H9 (cell line): ENCODE results near the gene BMP5. TPM values are rescaled to one million over a fixed set of nuclear protein-coding genes. Genes with fewer than 3 reads are reported as not detected.

Experiments used
- DNase-seq: peaks from one replicate; pipeline ENCODE4 v3.0.0-alpha.2; 2017
- H2AFZ ChIP-seq: one replicate; pipeline ENCODE4 v1.6.1; 2013; ENCODE audit warnings: mild to moderate bottlenecking, low read length, control low read depth, moderate library complexity
- H2AK5ac ChIP-seq: 2 replicates; pipeline ENCODE4 v1.6.1; 2013; ENCODE audit warnings: low read length, control low read depth, mixed read lengths; ENCODE audit not compliant: insufficient read length
- H2BK120ac ChIP-seq: one replicate; pipeline ENCODE4 v1.6.1; 2013; ENCODE audit warnings: low read depth, mild to moderate bottlenecking, low read length, control low read depth, inconsistent platforms; ENCODE audit not compliant: poor library complexity, severe bottlenecking
- H2BK12ac ChIP-seq: 2 replicates; pipeline ENCODE4 v1.6.1; 2013; ENCODE audit warnings: low read length, control low read depth, mixed read lengths, low read depth; ENCODE audit not compliant: insufficient read length
- H2BK15ac ChIP-seq: 2 replicates; pipeline ENCODE4 v1.6.1; 2013; ENCODE audit warnings: low read depth, low read length, control low read depth
- H2BK20ac ChIP-seq: one replicate; pipeline ENCODE4 v1.6.1; 2013; ENCODE audit warnings: low read depth, mild to moderate bottlenecking, low read length, control low read depth, inconsistent platforms; ENCODE audit not compliant: poor library complexity, severe bottlenecking
- H2BK5ac ChIP-seq: 2 replicates; pipeline ENCODE4 v1.6.1; 2013; ENCODE audit warnings: low read length, control low read depth, mixed read lengths; ENCODE audit not compliant: insufficient read length
- H3K14ac ChIP-seq: 2 replicates; pipeline ENCODE4 v1.6.1; 2013; ENCODE audit warnings: low read length, control low read depth; ENCODE audit not compliant: insufficient read depth
- H3K18ac ChIP-seq: 2 replicates; pipeline ENCODE4 v1.6.1; 2013; ENCODE audit warnings: low read depth, mild to moderate bottlenecking, mixed read lengths, low read length, control low read depth; ENCODE audit not compliant: insufficient read length
- H3K23ac ChIP-seq: 2 replicates; pipeline ENCODE4 v1.6.1; 2013; ENCODE audit warnings: low read length, control low read depth, mixed read lengths, low read depth; ENCODE audit not compliant: insufficient read length
- H3K23me2 ChIP-seq: 2 replicates; pipeline ENCODE4 v1.6.1; 2013; ENCODE audit warnings: low read depth, mild to moderate bottlenecking, mixed read lengths, low read length, control low read depth; ENCODE audit not compliant: insufficient read length, poor library complexity, severe bottlenecking
- H3K27ac ChIP-seq: 2 replicates; pipeline ENCODE4 v1.5.1; 2013; ENCODE audit warnings: low read length, control low read depth, mixed read lengths, low read depth; ENCODE audit not compliant: insufficient read length
- H3K27me3 ChIP-seq: 2 replicates; pipeline ENCODE4 v1.6.1; 2013; ENCODE audit warnings: low read length, control low read depth, inconsistent platforms; ENCODE audit not compliant: insufficient read depth
- H3K4ac ChIP-seq: 2 replicates; pipeline ENCODE4 v1.6.1; 2013; ENCODE audit warnings: low read depth, mild to moderate bottlenecking, control low read depth, inconsistent platforms, low read length, moderate library complexity
- H3K4me1 ChIP-seq: 2 replicates; pipeline ENCODE4 v1.6.1; 2013; ENCODE audit warnings: low read length, control low read depth, inconsistent platforms; ENCODE audit not compliant: insufficient read depth
- H3K4me2 ChIP-seq: 2 replicates; pipeline ENCODE4 v1.6.1; 2013; ENCODE audit warnings: low read length, control low read depth, mixed read lengths; ENCODE audit not compliant: insufficient read length, insufficient read depth
- H3K56ac ChIP-seq: 2 replicates; pipeline ENCODE4 v1.6.1; 2013; ENCODE audit warnings: low read depth, mild to moderate bottlenecking, mixed read lengths, low read length, control low read depth; ENCODE audit not compliant: insufficient read length
- H3K79me1 ChIP-seq: 2 replicates; pipeline ENCODE4 v1.6.1; 2013; ENCODE audit warnings: low read depth, mild to moderate bottlenecking, moderate library complexity, low read length, control low read depth, inconsistent platforms; ENCODE audit not compliant: insufficient read depth, poor library complexity, severe bottlenecking
- H3K79me2 ChIP-seq: 2 replicates; pipeline ENCODE4 v1.6.1; 2013; ENCODE audit warnings: low read length, control low read depth, inconsistent platforms; ENCODE audit not compliant: insufficient read depth
- H3K9ac ChIP-seq: 2 replicates; pipeline ENCODE4 v1.6.1; 2013; ENCODE audit warnings: low read length, control low read depth, mixed read lengths; ENCODE audit not compliant: insufficient read length; ENCODE audit errors: extremely low read depth
- H3K9me3 ChIP-seq: one replicate; pipeline ENCODE4 v1.6.1; 2013; ENCODE audit warnings: low read depth, low read length, inconsistent platforms; ENCODE audit not compliant: control insufficient read depth
- H3T11ph ChIP-seq: one replicate; pipeline ENCODE4 v1.6.1; 2013; ENCODE audit warnings: mild to moderate bottlenecking, low read length, control low read depth, inconsistent platforms
- H4K20me1 ChIP-seq: one replicate; pipeline ENCODE4 v1.6.1; 2013; ENCODE audit not compliant: control insufficient read depth, insufficient read length, insufficient read depth
- H4K5ac ChIP-seq: 2 replicates; pipeline ENCODE4 v1.6.1; 2013; ENCODE audit warnings: low read depth, mild to moderate bottlenecking, mixed read lengths, low read length, control low read depth; ENCODE audit not compliant: insufficient read length
- H4K8ac ChIP-seq: replicated peaks from 2 replicates; pipeline ENCODE4 v1.6.1; 2013; ENCODE audit warnings: low read length, control low read depth, mixed read lengths, low read depth; ENCODE audit not compliant: insufficient read length
- H4K91ac ChIP-seq: 2 replicates; pipeline ENCODE4 v1.6.1; 2013; ENCODE audit warnings: low read depth, mild to moderate bottlenecking, moderate library complexity, mixed read lengths, low read length, control low read depth; ENCODE audit not compliant: insufficient read length
- H3K27ac Mint-ChIP-seq, 3 experiments: 2 replicates in 2 of 3; 3 replicates in 1 of 3; pipeline ENCODE4 v1.8.0; 2020 to 2021; ENCODE audit warnings: mixed read lengths in 3 of 3, mild to moderate bottlenecking in 1 of 3, moderate library complexity in 1 of 3
- H3K27me3 Mint-ChIP-seq: 2 replicates; pipeline ENCODE4 v1.8.0; 2021; ENCODE audit warnings: low read depth, mild to moderate bottlenecking, moderate library complexity, mixed read lengths
- H3K36me3 Mint-ChIP-seq, 3 experiments: 2 replicates in 2 of 3; 3 replicates in 1 of 3; pipeline ENCODE4 v1.8.0; 2020 to 2021; ENCODE audit warnings: low read depth in 3 of 3, mixed read lengths in 3 of 3; ENCODE audit not compliant: insufficient read depth in 1 of 3
- H3K4me1 Mint-ChIP-seq, 2 experiments: 2 replicates each; pipeline ENCODE4 v1.8.0; 2020; ENCODE audit warnings: mixed read lengths in 2 of 2
- H3K4me3 Mint-ChIP-seq, 2 experiments: 2 replicates in 1 of 2; 3 replicates in 1 of 2; pipeline ENCODE4 v1.8.0; 2020 to 2021; ENCODE audit warnings: mild to moderate bottlenecking in 2 of 2, mixed read lengths in 2 of 2, moderate library complexity in 1 of 2
- H3K9me3 Mint-ChIP-seq, 2 experiments: 2 replicates in 1 of 2; 3 replicates in 1 of 2; pipeline ENCODE4 v1.8.0; 2020; ENCODE audit warnings: mild to moderate bottlenecking in 2 of 2, mixed read lengths in 2 of 2, moderate library complexity in 1 of 2
- CTCF ChIP-seq: fragments of 200-600 bp; sonication (generic); conservative IDR thresholded peaks from 3 replicates; pipeline ENCODE4 v1.8.0; 2021; ENCODE audit warnings: antibody characterized with exemption, mild to moderate bottlenecking
- WGBS: extraction: QIAGEN DNeasy Blood & Tissue Kit; methylation state at CpG from one replicate; pipeline ENCODE4 v1.1.7; 2013; ENCODE audit warnings: missing lambda C conversion rate, low lambda C conversion rate, mixed read lengths; ENCODE audit not compliant: insufficient read length; ENCODE audit errors: extremely low coverage; 5-methylcytosine and 5-hydroxymethylcytosine counted together
- total RNA-seq: library from RNA; stranded (reverse); gene quantifications from 2 replicates; pipeline ENCODE4 v1.2.1, GENCODE V29; 2021

Gene BMP5
- total RNA-seq, 1 experiment from 2014 or later = not detected

GRCh38 chr6:55773620-55774216 is 101.7 kb downstream of the BMP5 start:
- H3K4me1 Mint-ChIP-seq = peaks cover 12% of the 10 kb centered on the region in 2 experiments
- H2BK120ac ChIP-seq = no peak overlapping the region
- H3K27me3 Mint-ChIP-seq = no peaks in the 10 kb centered on the region
- H2AK5ac ChIP-seq = no peak overlapping the region
- H3K9me3 ChIP-seq = no peaks in the 10 kb centered on the region
- no peak overlapping the region for H3K4me3 Mint-ChIP-seq
- H3K36me3 Mint-ChIP-seq = no peaks in the 10 kb centered on the region
- no peaks in the 10 kb centered on the region for H3K79me1 ChIP-seq
- H2BK5ac ChIP-seq = no peak overlapping the region
- no peak overlapping the region for H2BK12ac ChIP-seq
- no peaks in the 10 kb centered on the region for H3K23me2 ChIP-seq
- no peaks in the 10 kb centered on the region for H3K79me2 ChIP-seq
- H3T11ph ChIP-seq = no peak overlapping the region
- H3K4me2 ChIP-seq = no peak overlapping the region
- no peak overlapping the region for H3K27ac ChIP-seq
- H3K18ac ChIP-seq = no peak overlapping the region
- no peak overlapping the region for H3K56ac ChIP-seq
- no peak overlapping the region for H3K4ac ChIP-seq
- H3K27me3 ChIP-seq = no peaks in the 10 kb centered on the region
- H4K20me1 ChIP-seq = no peaks in the 10 kb centered on the region
- H3K23ac ChIP-seq = no peak overlapping the region
- no peak overlapping the region for H3K14ac ChIP-seq
- H2BK20ac ChIP-seq = no peak overlapping the region
- no peak overlapping the region for H4K5ac ChIP-seq
- no peak overlapping the region for H2AFZ ChIP-seq
- no peak overlapping the region for H2BK15ac ChIP-seq
- H4K8ac ChIP-seq = no peak overlapping the region
- H3K9me3 Mint-ChIP-seq = no peaks in the 10 kb centered on the region
- no peak for DNase-seq
- no peak overlapping the region for H4K91ac ChIP-seq
- H3K27ac Mint-ChIP-seq = no peak overlapping the region; a peak in 3 of 7 replicates
- no CpG with 5 or more reads among the region's 9 CpGs for WGBS
- TF ChIP-seq CTCF = no peak
- no peak overlapping the region for H3K9ac ChIP-seq
- no peaks in the 10 kb centered on the region for H3K4me1 ChIP-seq
